K562 (cell line): Measurements from ENCODE around the gene WDR62.

Experiments
- CBFA2T3 ChIP-seq: fragments of 450-650 bp; IDR thresholded peaks from 2 replicates; pipeline ENCODE4 v1.6.1; 2017
- CEBPB ChIP-seq: fragments of 450-650 bp; IDR thresholded peaks from 2 replicates; pipeline ENCODE4 v1.6.1; 2016; ENCODE audit warnings: missing genetic modification characterization, missing compliant biosample characterization
- CHD2 ChIP-seq: IDR thresholded peaks from 2 replicates; pipeline ENCODE4 v1.6.1; 2011; ENCODE audit warnings: low read depth, low read length
- E4F1 ChIP-seq: fragments of 250-450 bp; sonication (Bioruptor Pico); IDR thresholded peaks from 2 replicates; pipeline ENCODE4 v1.5.0; 2021; ENCODE audit warnings: mild to moderate bottlenecking, borderline replicate concordance
- ESRRA ChIP-seq: fragments of 450-650 bp; IDR thresholded peaks from 2 replicates; pipeline ENCODE4 v1.6.1; 2014; ENCODE audit warnings: low read depth, mild to moderate bottlenecking, moderate library complexity, borderline replicate concordance
- ETS1 ChIP-seq: conservative IDR thresholded peaks from 2 replicates; pipeline ENCODE4 v1.6.1; 2011; ENCODE audit warnings: low read depth, mild to moderate bottlenecking, low read length; ENCODE audit not compliant: control insufficient read depth
- MAFK ChIP-seq: IDR thresholded peaks from 2 replicates; pipeline ENCODE4 v1.6.1; 2011; ENCODE audit warnings: low read length, improper control_type of control experiment
- NR4A1 ChIP-seq, 2 experiments: fragments of 250-450 bp in 1 of 2; fragments of 450-650 bp in 1 of 2; sonication (Bioruptor Pico) in 1 of 2; IDR thresholded peaks; 2 replicates each; pipeline versions ENCODE4 v1.4.0 to v1.6.1; 2016 to 2020; ENCODE audit warnings: mild to moderate bottlenecking in 2 of 2, missing compliant biosample characterization in 1 of 2, missing genetic modification characterization in 1 of 2, moderate library complexity in 1 of 2
- ZNF318 ChIP-seq, 2 experiments: fragments of 450-650 bp; IDR thresholded peaks; 2 replicates each; pipeline ENCODE4 v1.6.1; 2016; ENCODE audit warnings: mild to moderate bottlenecking in 2 of 2, borderline replicate concordance in 1 of 2, low read depth in 1 of 2, moderate library complexity in 1 of 2
- TF ChIP-seq, protein P1 (sequence below): fragments of 450-650 bp; IDR thresholded peaks from 2 replicates; pipeline ENCODE4 v1.6.1; 2016

DNA sequence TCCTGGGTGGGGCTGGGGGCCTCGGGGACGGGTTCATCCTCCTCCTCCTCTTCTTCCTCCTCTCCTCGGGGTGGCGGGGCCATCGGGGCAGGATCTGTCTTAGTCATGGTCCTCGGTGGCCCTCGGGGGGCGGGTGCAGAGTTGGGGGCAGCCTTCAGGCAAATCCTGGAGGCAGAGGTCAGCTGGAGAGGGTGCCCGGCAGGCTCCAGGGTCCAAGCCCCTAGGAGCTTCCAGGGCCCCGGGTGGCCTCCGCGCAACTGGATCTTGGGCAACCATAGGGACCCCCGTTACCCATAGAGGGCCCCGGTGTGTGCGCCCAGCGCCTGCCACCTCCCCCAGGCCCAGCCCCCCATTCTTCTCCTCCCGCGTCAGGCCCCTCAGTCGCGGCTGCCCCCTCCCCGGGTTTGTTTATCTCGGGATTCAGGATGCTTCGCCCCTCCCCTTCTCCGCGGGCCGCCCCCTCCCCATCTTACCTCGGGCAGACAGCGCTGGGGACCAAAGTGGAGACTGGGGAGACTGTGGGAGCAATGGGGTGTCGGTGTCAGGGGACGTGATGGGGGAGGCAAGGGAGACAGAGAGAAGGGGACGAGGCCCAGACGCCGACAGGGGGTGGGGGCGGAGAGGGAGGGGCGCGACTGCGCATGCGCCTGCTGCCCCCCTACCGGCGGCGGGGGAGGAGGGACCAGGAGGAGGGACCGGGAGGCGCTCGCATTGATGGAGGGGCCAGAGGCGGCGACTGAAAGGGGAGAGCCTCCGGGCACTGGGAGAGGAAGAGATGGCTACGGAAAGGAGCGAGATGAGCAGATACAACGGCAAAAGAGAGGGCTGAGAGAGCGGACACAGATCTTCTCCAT lies 22.2 kb upstream of the WDR62 start, which contains the start of gene CLIP3:
- TF ChIP-seq CBFA2T3 (no peak), ZNF318 (IDR thresholded peaks at IDR 0.05; ENCODE audit: borderline replicate concordance in 1 of 2, low read depth in 1 of 2) (no peak), ESRRA (no peak), E4F1 (CRISPR knock-in tag) (no peak), ETS1 (no peak), CEBPB (tag) (no peak), NR4A1 (CRISPR knock-in tag; IDR thresholded peaks at IDR 0.05) (no peak), NR4A1 (tag; IDR thresholded peaks at IDR 0.05) (no peak), CHD2 (no peak), MAFK (no peak)
- TF ChIP-seq, protein P1, sequence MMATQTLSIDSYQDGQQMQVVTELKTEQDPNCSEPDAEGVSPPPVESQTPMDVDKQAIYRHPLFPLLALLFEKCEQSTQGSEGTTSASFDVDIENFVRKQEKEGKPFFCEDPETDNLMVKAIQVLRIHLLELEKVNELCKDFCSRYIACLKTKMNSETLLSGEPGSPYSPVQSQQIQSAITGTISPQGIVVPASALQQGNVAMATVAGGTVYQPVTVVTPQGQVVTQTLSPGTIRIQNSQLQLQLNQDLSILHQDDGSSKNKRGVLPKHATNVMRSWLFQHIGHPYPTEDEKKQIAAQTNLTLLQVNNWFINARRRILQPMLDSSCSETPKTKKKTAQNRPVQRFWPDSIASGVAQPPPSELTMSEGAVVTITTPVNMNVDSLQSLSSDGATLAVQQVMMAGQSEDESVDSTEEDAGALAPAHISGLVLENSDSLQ: no peak
